NCI-H128 (cell line): Measurements from ENCODE around the gene GLYATL1B.

Source experiments
- DNase-seq: peaks from one replicate; lab custom pipeline; 2025; ENCODE audit not compliant: unreplicated experiment; lab: John Stamatoyannopoulos, UW

GLYATL1B gene

DNA sequence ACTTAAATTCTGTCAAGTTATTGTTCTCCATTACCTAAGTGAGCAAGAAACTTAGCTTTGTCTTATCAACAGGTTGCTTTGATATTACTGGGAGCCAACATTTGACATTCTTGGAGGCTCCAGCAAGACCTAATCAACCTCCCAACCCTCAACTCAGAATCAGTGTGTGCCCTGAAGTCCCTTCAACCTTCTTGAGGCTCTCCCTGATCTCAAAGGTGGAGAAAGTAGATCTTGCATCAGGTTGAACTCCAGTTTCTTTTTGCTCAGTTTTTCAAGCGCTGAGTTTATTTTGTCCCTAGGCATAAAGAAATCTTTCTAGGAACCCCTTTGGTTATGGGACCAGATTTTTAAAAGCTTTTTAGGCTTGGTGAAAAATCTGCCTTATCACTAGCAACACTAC, 58.0 kb downstream of the GLYATL1B start:
- DNase-seq: no peak
